Fibroblast of skin of right biceps (primary cell): Measurements from ENCODE around the gene SYCE1L.
"Not testable (repeated sequence)": the region's sequence is repeated elsewhere in the genome, so short reads cannot be mapped to it uniquely, and the experiment has no call there.

Experiments
- DNase-seq: peaks from one replicate; pipeline ENCODE4 v3.0.0-alpha.2; 2013

Gene SYCE1L

GRCh38 chr16:77199211-77199610, at the start of gene SYCE1L:
SYCE1L (plus strand) TSS chr16:77199408; CDS start chr16:77199452, 44 bp downstream.
- no peak for DNase-seq

GRCh38 chr16:77157346-77158058, 41.7 kb upstream of the SYCE1L start:
- DNase-seq: no peak

- no peak for DNase-seq
Observed at GRCh38 chr16:77158293-77158692, 40.9 kb upstream of the SYCE1L start.

- no peak for DNase-seq
Observed at GRCh38 chr16:77165006-77165405, 34.2 kb upstream of the SYCE1L start.

- not testable (repeated sequence) for DNase-seq
Observed at GRCh38 chr16:77165536-77166236, 33.5 kb upstream of the SYCE1L start.

GRCh38 chr16:77166726-77167125, 32.5 kb upstream of the SYCE1L start:
- DNase-seq: no peak

- no peak for DNase-seq
Observed at GRCh38 chr16:77168901-77169300, 30.3 kb upstream of the SYCE1L start.

GRCh38 chr16:77169650-77170236, 29.5 kb upstream of the SYCE1L start:
- DNase-seq: peak; percentile 28

- DNase-seq: no peak
Observed at GRCh38 chr16:77170805-77171204, 28.4 kb upstream of the SYCE1L start.

GRCh38 chr16:77171745-77172635, 27.2 kb upstream of the SYCE1L start:
- peak; percentile 50 for DNase-seq

- peak; percentile 3 for DNase-seq
Observed at GRCh38 chr16:77172951-77173350, 26.3 kb upstream of the SYCE1L start.

- DNase-seq: peak; percentile 21
Observed at GRCh38 chr16:77183137-77183536, 16.1 kb upstream of the SYCE1L start.

- DNase-seq: not testable (repeated sequence)
Observed at GRCh38 chr16:77186298-77186697, 12.9 kb upstream of the SYCE1L start.

- no peak for DNase-seq
Observed at GRCh38 chr16:77190190-77190477, 9.1 kb upstream of the SYCE1L start.

- DNase-seq: peak; percentile 99
Observed at GRCh38 chr16:77190478-77191258, 8.5 kb upstream of the SYCE1L start, which contains the start of gene MON1B. MON1B (plus strand) TSS chr16:77191190; CDS start chr16:77191486, 296 bp downstream.

- DNase-seq: no peak
Observed at GRCh38 chr16:77191259-77191969, 7.8 kb upstream of the SYCE1L start.

GRCh38 chr16:77193377-77193776, 5.8 kb upstream of the SYCE1L start:
- DNase-seq: no peak

GRCh38 chr16:77194295-77195231, 4.6 kb upstream of the SYCE1L start:
- DNase-seq: no peak

- DNase-seq: no peak
Observed at GRCh38 chr16:77195411-77195810, 3.8 kb upstream of the SYCE1L start.

- no peak for DNase-seq
Observed at GRCh38 chr16:77197747-77198146, 1.5 kb upstream of the SYCE1L start.
